ENCODE data around the gene CLASP1. TPM values are rescaled to one million over a fixed set of nuclear protein-coding genes. Genes with fewer than 3 reads are reported as not detected.

CLASP1 gene
- total RNA-seq, 1 donor from 2014 or later = 54.1 TPM

- H3K27me3 ChIP-seq (ENCODE audit: control insufficient read depth, insufficient read depth, low read length) = no peaks in the 10 kb centered on the region
- H3K4me3 ChIP-seq (ENCODE audit: low read depth, low read length) = no peak overlapping the region
- no peak for DNase-seq (ENCODE audit: low read depth)
- TF ChIP-seq CTCF (IDR thresholded peaks at IDR 0.05; ENCODE audit: insufficient read depth, low read length, poor library complexity, severe bottlenecking) = no peak
- peaks cover 1% of the 10 kb centered on the region for H3K36me3 ChIP-seq (ENCODE audit: control insufficient read depth, insufficient read depth, low read length)
Measured at GRCh38 chr2:121456325-121456724, 192.9 kb downstream of the CLASP1 start.

GRCh38 chr2:121455446-121455845 is 193.8 kb downstream of the CLASP1 start:
- Histone ChIP-seq H3K36me3 (ENCODE audit: control insufficient read depth, insufficient read depth, low read length) (peaks cover 1% of the 10 kb centered on the region), H3K27me3 (ENCODE audit: control insufficient read depth, insufficient read depth, low read length) (no peaks in the 10 kb centered on the region), H3K4me3 (ENCODE audit: low read depth, low read length) (no peak overlapping the region)
- TF ChIP-seq CTCF (IDR thresholded peaks at IDR 0.05; ENCODE audit: insufficient read depth, low read length, poor library complexity, severe bottlenecking) = no peak
- no peak for DNase-seq (ENCODE audit: low read depth)

DNA sequence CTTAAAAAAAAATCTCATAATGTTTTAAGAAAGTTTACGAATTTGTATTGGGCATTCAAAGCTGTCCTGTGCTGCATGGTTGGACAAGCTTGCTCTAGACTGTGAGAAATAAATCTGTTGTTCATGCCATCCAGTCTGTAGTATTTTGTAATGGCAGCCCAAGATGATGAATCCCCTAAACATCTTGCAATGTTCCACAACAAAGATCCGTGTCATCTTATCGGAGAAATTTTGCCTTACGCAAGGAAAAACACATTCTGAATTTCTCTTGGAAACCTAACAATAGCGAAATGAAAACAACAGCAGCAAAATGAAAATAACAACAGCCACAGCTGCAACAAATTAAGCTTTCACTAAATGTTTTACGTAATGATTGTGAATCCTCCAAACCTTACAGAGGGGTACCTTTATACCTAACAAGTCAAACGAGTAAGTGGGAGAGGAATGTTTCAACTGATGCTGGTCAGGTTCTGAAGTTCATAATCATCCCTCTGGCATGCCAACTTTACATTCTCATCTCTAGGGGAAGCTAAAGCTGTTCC is 194.6 kb downstream of the CLASP1 start:
- no peak for DNase-seq (ENCODE audit: low read depth)
- no peaks in the 10 kb centered on the region for H3K27me3 ChIP-seq (ENCODE audit: control insufficient read depth, insufficient read depth, low read length)
- no peak for TF ChIP-seq CTCF (IDR thresholded peaks at IDR 0.05; ENCODE audit: insufficient read depth, low read length, poor library complexity, severe bottlenecking)
- no peak overlapping the region for H3K4me3 ChIP-seq (ENCODE audit: low read depth, low read length)
- no peaks in the 10 kb centered on the region for H3K36me3 ChIP-seq (ENCODE audit: control insufficient read depth, insufficient read depth, low read length)

- no peak for TF ChIP-seq CTCF (IDR thresholded peaks at IDR 0.05; ENCODE audit: insufficient read depth, low read length, poor library complexity, severe bottlenecking)
- H3K36me3 ChIP-seq (ENCODE audit: control insufficient read depth, insufficient read depth, low read length) = no peaks in the 10 kb centered on the region
- no peak overlapping the region for H3K4me3 ChIP-seq (ENCODE audit: low read depth, low read length)
- DNase-seq (ENCODE audit: low read depth) = no peak
- H3K27me3 ChIP-seq (ENCODE audit: control insufficient read depth, insufficient read depth, low read length) = no peaks in the 10 kb centered on the region
Measured at GRCh38 chr2:121451398-121451797, 197.9 kb downstream of the CLASP1 start.

DNA sequence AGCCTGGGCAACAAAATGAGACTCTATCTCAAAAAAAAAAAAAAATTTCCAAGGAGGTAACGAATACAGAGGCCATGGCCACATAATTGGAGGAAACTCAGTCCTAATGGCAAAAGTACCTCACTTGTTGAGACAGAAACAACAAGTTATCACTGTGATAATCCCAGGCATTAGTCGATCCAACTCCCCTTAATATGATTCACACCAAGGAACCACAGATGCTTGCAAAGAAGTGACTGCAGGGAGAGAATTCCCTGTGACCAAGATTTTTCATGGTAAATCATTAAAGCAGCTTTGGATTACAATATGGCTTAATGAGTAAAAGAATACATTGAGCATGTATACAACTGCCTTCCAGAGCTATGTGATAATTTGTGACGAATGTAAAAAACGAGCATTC is 199.0 kb downstream of the CLASP1 start:
- H3K27me3 ChIP-seq (ENCODE audit: control insufficient read depth, insufficient read depth, low read length) = no peaks in the 10 kb centered on the region
- no peak overlapping the region for H3K4me3 ChIP-seq (ENCODE audit: low read depth, low read length)
- DNase-seq (ENCODE audit: low read depth) = peak; percentile 59
- TF ChIP-seq CTCF (IDR thresholded peaks at IDR 0.05; ENCODE audit: insufficient read depth, low read length, poor library complexity, severe bottlenecking) = no peak
- no peaks in the 10 kb centered on the region for H3K36me3 ChIP-seq (ENCODE audit: control insufficient read depth, insufficient read depth, low read length)

DNA sequence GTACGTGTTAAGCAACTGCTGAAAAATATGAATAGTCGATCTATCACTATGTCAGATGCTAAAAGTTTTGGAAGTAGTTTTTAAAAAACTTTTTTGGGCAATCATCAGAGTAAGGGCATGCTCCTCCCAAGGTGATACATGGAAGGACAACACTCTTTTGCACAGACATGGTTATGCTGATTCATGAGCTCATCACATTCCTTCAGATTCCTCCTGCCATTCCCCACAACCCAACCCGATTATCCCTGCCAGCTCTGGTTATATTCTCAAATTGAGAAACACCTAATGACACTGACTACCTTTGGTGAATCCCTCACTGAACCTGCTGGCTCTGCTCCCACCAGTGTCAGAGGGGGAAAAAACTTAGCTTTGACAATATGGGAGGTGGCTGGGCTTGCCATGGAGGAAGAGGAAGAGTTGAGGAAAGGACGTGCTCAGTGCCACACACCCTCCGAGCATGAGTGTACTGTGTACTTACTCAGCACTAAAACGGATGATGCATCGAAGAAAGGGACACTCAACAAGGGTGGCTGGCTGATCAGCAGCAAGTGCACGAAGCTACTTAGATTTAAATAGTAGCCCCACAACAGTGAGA is 202.5 kb downstream of the CLASP1 start:
- Histone ChIP-seq H3K36me3 (ENCODE audit: control insufficient read depth, insufficient read depth, low read length) (no peaks in the 10 kb centered on the region), H3K27me3 (ENCODE audit: control insufficient read depth, insufficient read depth, low read length) (no peaks in the 10 kb centered on the region), H3K4me3 (ENCODE audit: low read depth, low read length) (no peak overlapping the region)
- no peak for DNase-seq (ENCODE audit: low read depth)
- no peak for TF ChIP-seq CTCF (IDR thresholded peaks at IDR 0.05; ENCODE audit: insufficient read depth, low read length, poor library complexity, severe bottlenecking)
